Transverse colon (tissue), 4 donors: ENCODE measurements around the gene PEX10. TPM values are rescaled to one million over a fixed set of nuclear protein-coding genes. Genes with fewer than 3 reads are reported as not detected.

Source experiments
- DNase-seq: peaks from one replicate; pipeline ENCODE4 v3.0.0-alpha.2; 2019
- H3K27ac ChIP-seq, 4 donors: fragments of 200-600 bp; sonication (generic); 2 replicates each; pipeline ENCODE4 v1.5.1; 2016 to 2018; ENCODE audit warnings: inconsistent platforms in 4 of 4
- H3K27me3 ChIP-seq: fragments of 200-600 bp; sonication (generic); 2 replicates; pipeline ENCODE4 v1.5.1; 2017; ENCODE audit warnings: inconsistent platforms
- H3K36me3 ChIP-seq, 4 donors: fragments of 200-600 bp; sonication (generic); 2 replicates each; pipeline ENCODE4 v1.5.1; 2017 to 2019; ENCODE audit warnings: inconsistent platforms in 4 of 4
- H3K4me1 ChIP-seq, 4 donors: fragments of 200-600 bp; sonication (generic); 2 replicates each; pipeline ENCODE4 v1.5.1; 2017 to 2020; ENCODE audit warnings: inconsistent platforms in 4 of 4
- H3K4me3 ChIP-seq, 4 donors: fragments of 200-600 bp; sonication (generic); 1 replicate in 1 of 4; 2 replicates in 3 of 4; pipeline versions ENCODE4 v1.5.1 to v1.6.1; 2017 to 2019; ENCODE audit warnings: inconsistent platforms in 4 of 4
- H3K9me3 ChIP-seq, 2 donors: fragments of 200-600 bp; sonication (generic); 2 replicates each; pipeline ENCODE4 v1.5.1; 2017 to 2019; ENCODE audit warnings: inconsistent platforms in 2 of 2
- EP300 ChIP-seq: sonication (generic); formaldehyde crosslinking; IDR thresholded peaks from one replicate; pipeline ENCODE4 v1.6.1; 2017; ENCODE audit warnings: antibody characterized with exemption, low read depth
- POLR2A ChIP-seq: fragments of 450-650 bp; IDR thresholded peaks from one replicate; pipeline ENCODE4 v1.6.1; 2016; ENCODE audit warnings: antibody characterized with exemption, mild to moderate bottlenecking, moderate library complexity
- POLR2AphosphoS5 ChIP-seq, 3 donors: sonication (generic); formaldehyde crosslinking; IDR thresholded peaks; one replicate each; pipeline ENCODE4 v1.6.1; 2016; ENCODE audit warnings: antibody characterized with exemption in 3 of 3
- WGBS, 2 donors: methylation state at CpG; one replicate each; pipeline ENCODE4 v1.1.5; 2018; ENCODE audit warnings: low coverage in 1 of 2; 5-methylcytosine and 5-hydroxymethylcytosine counted together
- in situ Hi-C, 4 donors: fragments of 200-750 bp; cut with MboI; loops; one replicate each; pipeline versions ENCODE4 v1.15.0 to v1.15.1; 2017; ENCODE audit warnings: low sequenced_read_pairs in 3 of 4, low pct_ligation_motif_present in 1 of 4, low pct_unique_long_range_greater_than_20kb in 1 of 4
- intact Hi-C: fragments of 100-400 bp; cut with DNase I; formaldehyde crosslinking; loops from one replicate; pipeline ENCODE4 v1.15.1; 2023; ENCODE audit warnings: low total_unique reads
- total RNA-seq, 4 donors: library from RNA; depleted of rRNA; stranded (reverse); fragments of >200 nt; gene quantifications; one replicate each; pipeline ENCODE4 v1.1.0, GENCODE V29; 2016
- TF ChIP-seq, protein P1 (sequence below), 5 experiments: fragments of 200-600 bp in 3 of 5; fragments of 450-650 bp in 2 of 5; sonication (generic) in 3 of 5; IDR thresholded peaks; 1 replicate in 2 of 5; 2 replicates in 3 of 5; pipeline ENCODE4 v1.5.1; 2016 to 2017; ENCODE audit warnings: antibody characterized with exemption in 5 of 5, inconsistent platforms in 3 of 5, mild to moderate bottlenecking in 2 of 5, moderate library complexity in 1 of 5

The PEX10 gene
- total RNA-seq, 4 donors from 2014 or later, result 16.9 to 28.8 (median 21.3) TPM

DNA sequence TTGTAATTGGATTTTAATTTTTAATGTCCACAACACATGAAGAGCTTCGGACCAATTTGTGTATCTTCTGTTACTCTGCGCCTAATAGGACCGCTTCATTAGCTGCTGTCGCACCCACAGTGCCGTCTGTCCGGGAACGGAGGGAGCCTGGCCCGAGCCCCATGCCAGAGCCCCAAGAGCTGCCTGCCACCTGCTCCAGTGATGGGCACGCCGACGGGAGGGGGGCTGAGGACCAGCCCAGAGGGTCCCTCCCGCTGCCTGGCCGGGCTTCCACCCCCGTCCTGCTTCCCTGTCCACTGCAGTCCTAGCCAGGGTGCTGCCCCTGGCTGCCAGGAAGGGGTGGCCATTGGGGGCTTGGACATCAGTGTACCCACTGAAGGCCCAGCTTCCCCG, 33.5 kb upstream of the PEX10 start:
- Histone ChIP-seq H3K9me3 (no peaks in the 10 kb centered on the region), H3K36me3 (no peaks in the 10 kb centered on the region), H3K27ac (no peak overlapping the region), H3K4me3 (no peak overlapping the region), H3K27me3 (peaks cover 55% of the 10 kb centered on the region), H3K4me1 (no peaks in the 10 kb centered on the region)
- intact Hi-C loops, result no loop called here
- in situ Hi-C loops, result no loop called here
- TF ChIP-seq POLR2AphosphoS5 (IDR thresholded peaks at IDR 0.05) (no peak), POLR2A (no peak), EP300 (no peak)
- TF ChIP-seq, protein P1, sequence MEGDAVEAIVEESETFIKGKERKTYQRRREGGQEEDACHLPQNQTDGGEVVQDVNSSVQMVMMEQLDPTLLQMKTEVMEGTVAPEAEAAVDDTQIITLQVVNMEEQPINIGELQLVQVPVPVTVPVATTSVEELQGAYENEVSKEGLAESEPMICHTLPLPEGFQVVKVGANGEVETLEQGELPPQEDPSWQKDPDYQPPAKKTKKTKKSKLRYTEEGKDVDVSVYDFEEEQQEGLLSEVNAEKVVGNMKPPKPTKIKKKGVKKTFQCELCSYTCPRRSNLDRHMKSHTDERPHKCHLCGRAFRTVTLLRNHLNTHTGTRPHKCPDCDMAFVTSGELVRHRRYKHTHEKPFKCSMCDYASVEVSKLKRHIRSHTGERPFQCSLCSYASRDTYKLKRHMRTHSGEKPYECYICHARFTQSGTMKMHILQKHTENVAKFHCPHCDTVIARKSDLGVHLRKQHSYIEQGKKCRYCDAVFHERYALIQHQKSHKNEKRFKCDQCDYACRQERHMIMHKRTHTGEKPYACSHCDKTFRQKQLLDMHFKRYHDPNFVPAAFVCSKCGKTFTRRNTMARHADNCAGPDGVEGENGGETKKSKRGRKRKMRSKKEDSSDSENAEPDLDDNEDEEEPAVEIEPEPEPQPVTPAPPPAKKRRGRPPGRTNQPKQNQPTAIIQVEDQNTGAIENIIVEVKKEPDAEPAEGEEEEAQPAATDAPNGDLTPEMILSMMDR (IDR thresholded peaks at IDR 0.05), result no peak
- 84% methylated on average over 14 of the region's 15 CpGs; no CpG with 5 or more reads in 1 of the 2 donors for WGBS, 2 donors
- DNase-seq, result no peak

- no peak for TF ChIP-seq POLR2AphosphoS5 (IDR thresholded peaks at IDR 0.05)
- no peak for TF ChIP-seq POLR2A
- TF ChIP-seq, protein P1 (IDR thresholded peaks at IDR 0.05), result no peak
- no peak for TF ChIP-seq EP300
- Histone ChIP-seq H3K36me3 (no peaks in the 10 kb centered on the region), H3K27me3 (peaks cover 56% of the 10 kb centered on the region), H3K4me1 (no peaks in the 10 kb centered on the region), H3K4me3 (no peak overlapping the region), H3K9me3 (no peaks in the 10 kb centered on the region), H3K27ac (no peak overlapping the region)
- intact Hi-C loops (no loop called here), in situ Hi-C loops (no loop called here)
- 68% methylated on average over 15 of the region's 16 CpGs; no CpG with 5 or more reads in 1 of the 2 donors for WGBS, 2 donors
- DNase-seq, result no peak
Measured at GRCh38 chr1:2445162-2445822, 32.9 kb upstream of the PEX10 start.

DNA sequence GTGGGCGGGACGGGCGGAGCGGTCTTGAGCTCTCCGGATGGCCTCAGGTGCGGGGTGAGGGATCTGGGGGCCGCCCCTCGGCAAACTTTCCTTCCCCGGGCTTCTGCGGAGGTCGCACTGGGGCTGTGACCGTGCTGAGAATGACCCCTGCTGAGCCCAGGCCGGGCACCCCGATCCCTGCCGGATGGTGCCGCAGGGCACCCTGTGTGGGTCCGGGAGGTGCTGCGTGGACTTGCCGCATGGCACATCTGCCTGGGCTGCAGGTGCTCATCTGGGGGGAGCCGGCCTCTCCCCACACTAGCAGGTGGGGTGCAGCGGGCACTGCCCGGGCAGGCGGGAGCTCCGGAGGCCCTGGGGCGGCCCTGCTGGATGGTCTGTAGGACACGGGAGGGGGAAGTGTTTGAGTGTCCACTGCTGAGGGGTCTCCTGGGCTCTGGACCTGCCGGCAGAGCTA, 31.8 kb upstream of the PEX10 start:
- intact Hi-C loops (no loop called here), in situ Hi-C loops (no loop called here)
- 42% methylated on average over 15 of the region's 27 CpGs; no CpG with 5 or more reads in 1 of the 2 donors for WGBS, 2 donors
- no peak for DNase-seq
- Histone ChIP-seq H3K27me3 (peaks cover 56% of the 10 kb centered on the region), H3K27ac (no peak overlapping the region), H3K36me3 (no peaks in the 10 kb centered on the region), H3K4me3 (no peak overlapping the region), H3K4me1 (no peaks in the 10 kb centered on the region), H3K9me3 (no peaks in the 10 kb centered on the region)
- TF ChIP-seq, protein P1 (IDR thresholded peaks at IDR 0.05), result no peak
- TF ChIP-seq POLR2A (no peak), EP300 (no peak), POLR2AphosphoS5 (IDR thresholded peaks at IDR 0.05) (no peak)

- peaks cover 59% of the 10 kb centered on the region for H3K27me3 ChIP-seq
- no peak overlapping the region for H3K4me3 ChIP-seq
- in situ Hi-C loops, result no loop called here
- WGBS, 2 donors, result 0% methylated on average over 21 of the region's 107 CpGs; no CpG with 5 or more reads in 1 of the 2 donors
- DNase-seq, result no peak
- no peak overlapping the region for H3K27ac ChIP-seq
- H3K9me3 ChIP-seq, result no peaks in the 10 kb centered on the region
- TF ChIP-seq, protein P1 (IDR thresholded peaks at IDR 0.05), result no peak
- TF ChIP-seq POLR2AphosphoS5 (IDR thresholded peaks at IDR 0.05) (no peak), POLR2A (no peak), EP300 (no peak)
- intact Hi-C loops, result no loop called here
- no peaks in the 10 kb centered on the region for H3K4me1 ChIP-seq
- no peaks in the 10 kb centered on the region for H3K36me3 ChIP-seq
Measured at GRCh38 chr1:2443277-2444137, 31.1 kb upstream of the PEX10 start.
